ENCODE data around the gene SLC22A12. TPM values are rescaled to one million over a fixed set of nuclear protein-coding genes. Genes with fewer than 3 reads are reported as not detected.

SLC22A12 gene
- not detected in 2 replicates for total RNA-seq

DNA sequence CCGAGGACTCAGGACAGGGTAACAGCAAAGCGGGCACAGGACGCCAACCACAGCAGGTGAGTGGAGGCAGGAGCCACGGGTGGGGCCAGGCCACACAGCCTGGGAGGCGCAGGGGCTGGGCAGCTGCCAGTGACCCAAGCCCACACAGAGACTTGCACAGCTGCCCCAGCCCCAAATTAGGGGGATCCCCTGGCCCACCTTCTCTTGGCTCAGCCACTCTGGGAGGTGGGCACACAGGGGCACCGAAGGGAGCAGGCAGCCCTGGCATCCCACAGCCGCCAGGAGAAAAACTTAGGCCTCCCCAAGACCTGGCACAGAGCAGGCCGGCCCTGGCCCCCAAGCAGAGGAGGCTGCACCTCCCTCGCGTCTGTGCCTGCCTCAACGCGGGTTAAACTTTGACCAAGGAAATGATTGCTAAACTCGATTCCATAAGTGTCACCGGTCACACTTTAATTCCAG, at the start of gene SLC22A12:
Gene SLC22A12 (plus strand): TSS at position 458 of the 459 bp plus-strand sequence. CDS start 337 bp downstream, outside the sequence.

Other genes starting within 250 kb of the SLC22A12 start
- gene RPS6KA4, start 232.1 kb upstream of the SLC22A12 start, total RNA-seq, result 34.6 and 55.2 TPM in 2 replicates
- gene SLC22A11, start 35.3 kb upstream of the SLC22A12 start, total RNA-seq, result not detected in 2 replicates
- gene NRXN2, start 132.0 kb downstream of the SLC22A12 start, total RNA-seq, result 0.51 and 3.2 TPM in 2 replicates
- 0.68 and 1.3 TPM in 2 replicates for gene RASGRP2, start 152.9 kb downstream of the SLC22A12 start, total RNA-seq
- 5.4 and 15.3 TPM in 2 replicates for gene PYGM, start 168.8 kb downstream of the SLC22A12 start, total RNA-seq
- 107 and 112 TPM in 2 replicates for gene SF1, start 187.3 kb downstream of the SLC22A12 start, total RNA-seq
- 17.6 and 23.2 TPM in 2 replicates for gene MAP4K2, start 212.0 kb downstream of the SLC22A12 start, total RNA-seq
- 19.6 and 29.2 TPM in 2 replicates for gene MEN1, start 219.3 kb downstream of the SLC22A12 start, total RNA-seq